ENCODE data around the gene SIX4. TPM values are rescaled to one million over a fixed set of nuclear protein-coding genes. Genes with fewer than 3 reads are reported as not detected.

SIX4 gene
- total RNA-seq, 6 experiments from 2014 or later = 0.04 to 0.43 (median 0.23) TPM; not detected in 1

DNA sequence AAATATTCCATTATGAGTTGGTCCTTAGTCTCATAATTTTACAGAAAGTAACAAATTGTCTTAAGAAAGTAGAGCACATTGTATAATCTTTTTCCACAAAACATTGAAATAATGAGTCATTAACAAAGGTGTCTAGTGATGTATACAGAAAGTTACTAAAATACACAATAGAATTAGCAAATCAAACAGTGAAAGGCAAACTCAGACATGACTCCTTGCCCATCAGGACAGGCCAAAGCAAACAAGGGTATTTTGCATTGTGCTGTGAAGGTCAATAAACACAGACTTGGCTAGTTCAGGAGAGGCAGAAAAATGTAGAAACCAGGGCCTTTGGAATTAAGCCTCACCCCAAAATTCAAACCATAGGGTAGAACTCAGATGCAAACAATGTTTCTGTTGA is 37.3 kb downstream of the SIX4 start:
- no peaks in the 10 kb centered on the region for H3K36me3 ChIP-seq
- intact Hi-C loops (cut with DNase I) = no loop called here
- no peaks in the 10 kb centered on the region for H3K9me3 ChIP-seq
- TF ChIP-seq POLR2A (IDR thresholded peaks at IDR 0.05) (no peak), CTCF (IDR thresholded peaks at IDR 0.05) (no peak)
- no peak overlapping the region for H3K4me3 ChIP-seq
- peak; percentile 49 to 89 (median 82) for ATAC-seq
- peaks cover 0 to 21% (median 2%) of the 10 kb centered on the region in 4 donors for H3K4me1 ChIP-seq
- DNase-seq = no peak
- H3K27ac ChIP-seq = no peak overlapping the region
- no peaks in the 10 kb centered on the region for H3K27me3 ChIP-seq

DNA sequence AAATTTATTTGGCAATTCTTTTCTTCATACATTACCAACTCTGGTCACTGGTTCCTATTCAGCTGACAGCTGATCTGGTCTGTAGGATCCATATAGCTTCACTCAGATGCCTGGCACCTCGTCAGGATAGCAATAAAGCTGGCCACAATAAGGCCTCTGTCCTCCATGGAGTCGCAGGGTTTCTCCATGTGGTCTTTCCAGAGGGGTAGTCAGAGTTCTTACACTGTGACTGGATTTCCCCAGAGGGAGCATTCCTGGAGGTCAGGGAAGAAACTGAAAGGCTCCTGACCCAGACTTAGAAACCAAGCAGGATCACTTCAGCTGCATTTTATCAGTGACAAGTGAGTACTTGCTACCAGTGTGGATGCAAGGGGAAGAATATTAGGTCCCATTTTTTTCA is 39.9 kb downstream of the SIX4 start:
- Histone ChIP-seq H3K9me3 (no peaks in the 10 kb centered on the region), H3K4me1 (peaks cover 0 to 11% (median 0%) of the 10 kb centered on the region in 4 donors), H3K36me3 (no peaks in the 10 kb centered on the region), H3K27me3 (no peaks in the 10 kb centered on the region), H3K27ac (no peak overlapping the region), H3K4me3 (no peak overlapping the region)
- TF ChIP-seq CTCF (IDR thresholded peaks at IDR 0.05) (no peak), POLR2A (IDR thresholded peaks at IDR 0.05) (no peak)
- WGBS (ENCODE audit: insufficient coverage, low coverage, low lambda C conversion rate, missing lambda C conversion rate) = 64% methylated on average over 2 of the region's 2 CpGs
- intact Hi-C loops (cut with DNase I) = no loop called here
- ATAC-seq (no peak), DNase-seq (no peak)

DNA sequence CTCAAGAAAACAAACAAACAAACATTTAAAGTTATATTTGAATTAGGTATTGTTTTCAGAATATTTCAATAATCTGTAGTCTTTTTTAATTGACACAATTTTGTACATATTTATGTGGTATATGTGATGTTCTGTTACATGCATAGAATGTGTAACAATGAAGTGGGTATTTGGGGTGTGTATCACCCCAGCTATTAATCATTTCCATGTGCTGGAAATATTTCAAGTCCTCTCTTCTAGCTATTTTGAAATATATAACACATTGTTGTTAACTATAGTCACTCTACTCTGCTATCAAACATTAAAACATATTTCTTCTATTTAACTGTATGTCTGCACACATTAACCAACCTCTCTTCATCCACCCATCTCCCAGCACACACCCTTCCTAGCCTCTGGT is 42.9 kb downstream of the SIX4 start:
- DNase-seq (no peak), ATAC-seq (no peak)
- no peaks in the 10 kb centered on the region for H3K27me3 ChIP-seq
- no peak overlapping the region for H3K4me3 ChIP-seq
- intact Hi-C loops (cut with DNase I) = no loop called here
- no peaks in the 10 kb centered on the region for H3K4me1 ChIP-seq
- TF ChIP-seq CTCF (IDR thresholded peaks at IDR 0.05) (no peak), POLR2A (IDR thresholded peaks at IDR 0.05) (no peak)
- H3K36me3 ChIP-seq = no peaks in the 10 kb centered on the region
- no peaks in the 10 kb centered on the region for H3K9me3 ChIP-seq
- no peak overlapping the region for H3K27ac ChIP-seq

DNA sequence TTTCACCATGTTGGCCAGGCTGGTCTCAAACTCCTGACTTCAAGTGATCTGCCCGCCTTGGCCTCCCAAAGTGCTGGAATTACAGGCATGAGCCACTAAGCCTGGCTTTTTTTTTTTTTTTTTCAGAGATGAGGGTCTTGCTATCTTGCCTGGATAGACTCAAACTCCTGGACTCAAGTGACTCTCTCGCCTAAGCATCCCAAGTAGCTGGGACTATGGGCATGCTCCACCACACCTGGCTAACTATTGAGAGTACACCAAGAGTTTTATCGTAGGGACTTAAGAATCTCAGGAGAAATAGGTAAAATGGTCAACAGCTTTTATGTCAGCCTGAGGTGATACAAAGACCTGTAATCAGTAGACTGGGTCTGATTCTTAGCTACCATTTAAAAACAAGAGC is 43.6 kb downstream of the SIX4 start:
- Histone ChIP-seq H3K4me1 (no peaks in the 10 kb centered on the region), H3K36me3 (no peaks in the 10 kb centered on the region), H3K27ac (no peak overlapping the region), H3K9me3 (no peaks in the 10 kb centered on the region), H3K27me3 (no peaks in the 10 kb centered on the region), H3K4me3 (no peak overlapping the region)
- intact Hi-C loops (cut with DNase I) = no loop called here
- no peak for ATAC-seq
- 89% methylated on average over 3 of the region's 3 CpGs for WGBS (ENCODE audit: insufficient coverage, low coverage, low lambda C conversion rate, missing lambda C conversion rate)
- TF ChIP-seq CTCF (IDR thresholded peaks at IDR 0.05) (no peak), POLR2A (IDR thresholded peaks at IDR 0.05) (no peak)
- no peak for DNase-seq

DNA sequence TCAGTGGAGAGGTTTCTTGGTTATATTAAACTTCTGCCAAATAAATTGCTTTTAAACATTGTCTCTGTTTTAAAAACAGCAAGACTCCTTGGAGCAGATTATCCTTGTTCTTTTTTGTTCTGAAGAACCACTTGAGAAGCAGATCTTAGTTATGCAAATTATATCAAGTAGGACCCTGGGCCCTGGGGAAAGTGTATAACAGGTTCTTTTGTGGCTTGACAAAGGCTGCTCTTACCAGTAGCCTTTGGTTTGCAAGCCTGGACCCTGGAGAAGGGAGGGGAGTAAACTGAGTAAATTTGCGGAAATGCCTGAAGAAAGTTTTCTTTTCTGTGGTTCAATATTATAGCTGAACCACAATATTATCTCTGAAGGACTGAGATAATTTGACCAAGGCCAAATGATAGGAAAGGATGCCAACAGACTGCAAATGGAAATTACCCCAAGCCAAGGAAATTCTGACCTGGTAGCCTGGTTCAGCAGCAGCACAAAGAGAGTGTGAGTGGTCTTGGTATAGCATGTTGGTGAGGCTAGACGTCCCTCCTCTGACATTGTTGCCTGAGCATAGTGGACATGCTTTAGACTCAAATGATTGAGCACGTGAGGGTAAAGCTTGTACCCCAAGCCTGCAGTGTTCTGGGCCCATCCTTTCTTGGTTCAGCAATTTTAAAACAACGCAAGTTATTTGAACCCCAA is 44.4 kb downstream of the SIX4 start:
- DNase-seq (no peak), ATAC-seq (no peak)
- 90% methylated on average over 4 of the region's 4 CpGs for WGBS (ENCODE audit: insufficient coverage, low coverage, low lambda C conversion rate, missing lambda C conversion rate)
- Histone ChIP-seq H3K4me1 (no peaks in the 10 kb centered on the region), H3K9me3 (no peaks in the 10 kb centered on the region), H3K27me3 (no peaks in the 10 kb centered on the region), H3K36me3 (no peaks in the 10 kb centered on the region), H3K4me3 (no peak overlapping the region), H3K27ac (no peak overlapping the region)
- intact Hi-C loops (cut with DNase I) = no loop called here
- no peak for TF ChIP-seq CTCF (IDR thresholded peaks at IDR 0.05)
- no peak for TF ChIP-seq POLR2A (IDR thresholded peaks at IDR 0.05)
